ENCODE results near the gene LTBR.
A peak's percentile ranks its signal among the peaks of the same experiment; 100 is the strongest.

Gene LTBR

GRCh38 chr12:6346942-6347341, 37.0 kb upstream of the LTBR start:
- DNase-seq = no peak

GRCh38 chr12:6347367-6348338, 36.3 kb upstream of the LTBR start:
- no peak for DNase-seq

GRCh38 chr12:6351622-6352021, 32.3 kb upstream of the LTBR start:
- no peak for DNase-seq

- DNase-seq = no peak
Measured at GRCh38 chr12:6352193-6353173, 31.5 kb upstream of the LTBR start.

- no peak for DNase-seq
Measured at GRCh38 chr12:6354495-6355393, 29.2 kb upstream of the LTBR start.

GRCh38 chr12:6355491-6356373, 28.2 kb upstream of the LTBR start:
- peak; percentile 44 for DNase-seq

- no peak for DNase-seq
Measured at GRCh38 chr12:6356374-6356820, 27.6 kb upstream of the LTBR start.

GRCh38 chr12:6358881-6359280, 25.1 kb upstream of the LTBR start:
- no peak for DNase-seq

GRCh38 chr12:6360080-6360571, 23.8 kb upstream of the LTBR start:
- DNase-seq = no peak

- no peak for DNase-seq
Measured at GRCh38 chr12:6360578-6361490, 23.1 kb upstream of the LTBR start.

- peak; percentile 59 for DNase-seq
Measured at GRCh38 chr12:6361834-6362233, 22.1 kb upstream of the LTBR start.

GRCh38 chr12:6362403-6362802, 21.6 kb upstream of the LTBR start:
- no peak for DNase-seq

GRCh38 chr12:6363010-6363329, 21.0 kb upstream of the LTBR start:
- DNase-seq = no peak

- DNase-seq = peak; percentile 63
Measured at GRCh38 chr12:6363330-6364043, 20.5 kb upstream of the LTBR start.

- DNase-seq = peak; percentile 9
Measured at GRCh38 chr12:6364044-6364374, 20.0 kb upstream of the LTBR start.

GRCh38 chr12:6367065-6367968, 16.6 kb upstream of the LTBR start:
- DNase-seq = peak; percentile 56

- peak; percentile 33 for DNase-seq
Measured at GRCh38 chr12:6367969-6368892, 15.7 kb upstream of the LTBR start.
